ENCODE data around the gene MGRN1. TPM values are rescaled to one million over a fixed set of nuclear protein-coding genes. Genes with fewer than 3 reads are reported as not detected.

Gene MGRN1
- total and polyA plus RNA-seq, 2 of the 13 experiments (the other 11 are each of a cell fraction or from before 2014, with no cell fraction given) = 11.9 to 12.6 TPM

- TF ChIP-seq, protein P1, sequence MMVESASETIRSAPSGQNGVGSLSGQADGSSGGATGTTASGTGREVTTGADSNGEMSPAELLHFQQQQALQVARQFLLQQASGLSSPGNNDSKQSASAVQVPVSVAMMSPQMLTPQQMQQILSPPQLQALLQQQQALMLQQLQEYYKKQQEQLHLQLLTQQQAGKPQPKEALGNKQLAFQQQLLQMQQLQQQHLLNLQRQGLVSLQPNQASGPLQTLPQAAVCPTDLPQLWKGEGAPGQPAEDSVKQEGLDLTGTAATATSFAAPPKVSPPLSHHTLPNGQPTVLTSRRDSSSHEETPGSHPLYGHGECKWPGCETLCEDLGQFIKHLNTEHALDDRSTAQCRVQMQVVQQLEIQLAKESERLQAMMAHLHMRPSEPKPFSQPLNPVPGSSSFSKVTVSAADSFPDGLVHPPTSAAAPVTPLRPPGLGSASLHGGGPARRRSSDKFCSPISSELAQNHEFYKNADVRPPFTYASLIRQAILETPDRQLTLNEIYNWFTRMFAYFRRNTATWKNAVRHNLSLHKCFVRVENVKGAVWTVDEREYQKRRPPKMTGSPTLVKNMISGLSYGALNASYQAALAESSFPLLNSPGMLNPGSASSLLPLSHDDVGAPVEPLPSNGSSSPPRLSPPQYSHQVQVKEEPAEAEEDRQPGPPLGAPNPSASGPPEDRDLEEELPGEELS (CRISPR knock-in tag; IDR thresholded peaks at IDR 0.05) = no peak
- TF ChIP-seq MEF2D (CRISPR knock-in tag; IDR thresholded peaks at IDR 0.05) = no peak
- TF ChIP-seq TEAD2 (CRISPR knock-in tag; IDR thresholded peaks at IDR 0.05) = no peak
- TF ChIP-seq NFRKB (IDR thresholded peaks at IDR 0.05) = no peak
- no peak for TF ChIP-seq ZNF446 (CRISPR knock-in tag; IDR thresholded peaks at IDR 0.05)
- TF ChIP-seq, protein P2, sequence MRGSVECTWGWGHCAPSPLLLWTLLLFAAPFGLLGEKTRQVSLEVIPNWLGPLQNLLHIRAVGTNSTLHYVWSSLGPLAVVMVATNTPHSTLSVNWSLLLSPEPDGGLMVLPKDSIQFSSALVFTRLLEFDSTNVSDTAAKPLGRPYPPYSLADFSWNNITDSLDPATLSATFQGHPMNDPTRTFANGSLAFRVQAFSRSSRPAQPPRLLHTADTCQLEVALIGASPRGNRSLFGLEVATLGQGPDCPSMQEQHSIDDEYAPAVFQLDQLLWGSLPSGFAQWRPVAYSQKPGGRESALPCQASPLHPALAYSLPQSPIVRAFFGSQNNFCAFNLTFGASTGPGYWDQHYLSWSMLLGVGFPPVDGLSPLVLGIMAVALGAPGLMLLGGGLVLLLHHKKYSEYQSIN (CRISPR knock-in tag; IDR thresholded peaks at IDR 0.05; ENCODE audit: borderline replicate concordance) = no peak
- no peak for TF ChIP-seq CHD2 (IDR thresholded peaks at IDR 0.05; ENCODE audit: low read depth, low read length)
- TF ChIP-seq CEBPB (IDR thresholded peaks at IDR 0.05; ENCODE audit: borderline replicate concordance, low read depth, low read length) = no peak
- no peak for TF ChIP-seq TSC22D2 (CRISPR knock-in tag; IDR thresholded peaks at IDR 0.05; ENCODE audit: borderline replicate concordance)
- TF ChIP-seq TP53 (CRISPR knock-in tag; conservative IDR thresholded peaks at IDR 0.05) = no peak
- TF ChIP-seq, protein P3, sequence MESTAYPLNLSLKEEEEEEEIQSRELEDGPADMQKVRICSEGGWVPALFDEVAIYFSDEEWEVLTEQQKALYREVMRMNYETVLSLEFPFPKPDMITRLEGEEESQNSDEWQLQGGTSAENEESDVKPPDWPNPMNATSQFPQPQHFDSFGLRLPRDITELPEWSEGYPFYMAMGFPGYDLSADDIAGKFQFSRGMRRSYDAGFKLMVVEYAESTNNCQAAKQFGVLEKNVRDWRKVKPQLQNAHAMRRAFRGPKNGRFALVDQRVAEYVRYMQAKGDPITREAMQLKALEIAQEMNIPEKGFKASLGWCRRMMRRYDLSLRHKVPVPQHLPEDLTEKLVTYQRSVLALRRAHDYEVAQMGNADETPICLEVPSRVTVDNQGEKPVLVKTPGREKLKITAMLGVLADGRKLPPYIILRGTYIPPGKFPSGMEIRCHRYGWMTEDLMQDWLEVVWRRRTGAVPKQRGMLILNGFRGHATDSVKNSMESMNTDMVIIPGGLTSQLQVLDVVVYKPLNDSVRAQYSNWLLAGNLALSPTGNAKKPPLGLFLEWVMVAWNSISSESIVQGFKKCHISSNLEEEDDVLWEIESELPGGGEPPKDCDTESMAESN (CRISPR knock-in tag; conservative IDR thresholded peaks at IDR 0.05) = no peak
- no peak for TF ChIP-seq MXD1 (CRISPR knock-in tag; IDR thresholded peaks at IDR 0.05)
- no peak for TF ChIP-seq ZHX1 (CRISPR knock-in tag; IDR thresholded peaks at IDR 0.05; ENCODE audit: low read depth)
- no peak for TF ChIP-seq SSRP1 (CRISPR knock-in tag; IDR thresholded peaks at IDR 0.05)
- TF ChIP-seq ZNF850 (CRISPR knock-in tag; conservative IDR thresholded peaks at IDR 0.05) = no peak
- TF ChIP-seq, protein P4, sequence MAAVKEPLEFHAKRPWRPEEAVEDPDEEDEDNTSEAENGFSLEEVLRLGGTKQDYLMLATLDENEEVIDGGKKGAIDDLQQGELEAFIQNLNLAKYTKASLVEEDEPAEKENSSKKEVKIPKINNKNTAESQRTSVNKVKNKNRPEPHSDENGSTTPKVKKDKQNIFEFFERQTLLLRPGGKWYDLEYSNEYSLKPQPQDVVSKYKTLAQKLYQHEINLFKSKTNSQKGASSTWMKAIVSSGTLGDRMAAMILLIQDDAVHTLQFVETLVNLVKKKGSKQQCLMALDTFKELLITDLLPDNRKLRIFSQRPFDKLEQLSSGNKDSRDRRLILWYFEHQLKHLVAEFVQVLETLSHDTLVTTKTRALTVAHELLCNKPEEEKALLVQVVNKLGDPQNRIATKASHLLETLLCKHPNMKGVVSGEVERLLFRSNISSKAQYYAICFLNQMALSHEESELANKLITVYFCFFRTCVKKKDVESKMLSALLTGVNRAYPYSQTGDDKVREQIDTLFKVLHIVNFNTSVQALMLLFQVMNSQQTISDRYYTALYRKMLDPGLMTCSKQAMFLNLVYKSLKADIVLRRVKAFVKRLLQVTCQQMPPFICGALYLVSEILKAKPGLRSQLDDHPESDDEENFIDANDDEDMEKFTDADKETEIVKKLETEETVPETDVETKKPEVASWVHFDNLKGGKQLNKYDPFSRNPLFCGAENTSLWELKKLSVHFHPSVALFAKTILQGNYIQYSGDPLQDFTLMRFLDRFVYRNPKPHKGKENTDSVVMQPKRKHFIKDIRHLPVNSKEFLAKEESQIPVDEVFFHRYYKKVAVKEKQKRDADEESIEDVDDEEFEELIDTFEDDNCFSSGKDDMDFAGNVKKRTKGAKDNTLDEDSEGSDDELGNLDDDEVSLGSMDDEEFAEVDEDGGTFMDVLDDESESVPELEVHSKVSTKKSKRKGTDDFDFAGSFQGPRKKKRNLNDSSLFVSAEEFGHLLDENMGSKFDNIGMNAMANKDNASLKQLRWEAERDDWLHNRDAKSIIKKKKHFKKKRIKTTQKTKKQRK (IDR thresholded peaks at IDR 0.05; ENCODE audit: low read length) = no peak
- no peak for TF ChIP-seq TRIM24 (CRISPR knock-in tag; IDR thresholded peaks at IDR 0.05)
- no peak for TF ChIP-seq SMC3 (IDR thresholded peaks at IDR 0.05; ENCODE audit: low read length)
- no peak for TF ChIP-seq TAF1 (CRISPR knock-in tag; IDR thresholded peaks at IDR 0.05)
Measured at GRCh38 chr16:4660454-4661007, 35.9 kb downstream of the MGRN1 start (continued).

Data from HepG2 (cell line).